Measurements from ENCODE around the gene PTPRD. TPM values are rescaled to one million over a fixed set of nuclear protein-coding genes. Genes with fewer than 3 reads are reported as not detected.

Gene PTPRD
- total and polyA plus RNA-seq, 3 experiments from 2014 or later, result 0.02 to 0.04 TPM; not detected in 1

DNA sequence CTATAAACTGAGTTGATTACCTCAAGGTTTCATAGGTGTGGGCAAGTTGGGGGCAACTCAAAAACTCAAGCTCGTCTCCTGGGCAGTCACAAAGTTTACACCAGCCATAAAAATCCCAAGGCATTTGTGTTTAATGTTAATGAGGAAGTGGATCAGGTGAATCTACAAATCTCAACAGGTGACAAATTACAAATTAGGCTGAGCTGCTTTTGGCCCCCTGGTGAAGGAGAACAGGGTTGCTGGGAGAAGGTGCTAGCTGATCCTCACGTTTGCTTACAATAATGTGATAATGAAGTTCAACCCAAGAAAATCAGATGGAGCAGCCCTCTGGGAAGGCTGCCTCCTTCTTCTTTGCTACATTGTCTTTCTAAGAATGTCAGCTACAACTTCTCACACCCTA is 2324.8 kb downstream of the PTPRD start:
- Histone ChIP-seq H3K4me1 (ENCODE audit: insufficient read depth, low read length) (no peaks in the 10 kb centered on the region), H3K4me3 (ENCODE audit: low read length) (no peak overlapping the region), H3K27me3 (ENCODE audit: insufficient read depth, low read length, poor library complexity, severe bottlenecking) (no peaks in the 10 kb centered on the region), H3K27ac (ENCODE audit: low read depth, low read length) (no peak overlapping the region), H3K36me3 (ENCODE audit: insufficient read depth, low read length) (no peaks in the 10 kb centered on the region), H3K9me3 (ENCODE audit: low read length) (no peaks in the 10 kb centered on the region)
- no peak for DNase-seq
- no peaks in the 10 kb centered on the region for H3K36me3 Mint-ChIP-seq
- ChIA-PET CTCF (no interaction called here), POLR2A (no interaction called here)
- no peaks in the 10 kb centered on the region for H3K9me3 Mint-ChIP-seq
- H3K4me1 Mint-ChIP-seq, result no peaks in the 10 kb centered on the region
- H3K27me3 Mint-ChIP-seq, result peaks cover 0 to 12% of the 10 kb centered on the region in 2 donors
- no peak overlapping the region for H3K27ac Mint-ChIP-seq
- H3K4me3 Mint-ChIP-seq, result no peak overlapping the region

DNA sequence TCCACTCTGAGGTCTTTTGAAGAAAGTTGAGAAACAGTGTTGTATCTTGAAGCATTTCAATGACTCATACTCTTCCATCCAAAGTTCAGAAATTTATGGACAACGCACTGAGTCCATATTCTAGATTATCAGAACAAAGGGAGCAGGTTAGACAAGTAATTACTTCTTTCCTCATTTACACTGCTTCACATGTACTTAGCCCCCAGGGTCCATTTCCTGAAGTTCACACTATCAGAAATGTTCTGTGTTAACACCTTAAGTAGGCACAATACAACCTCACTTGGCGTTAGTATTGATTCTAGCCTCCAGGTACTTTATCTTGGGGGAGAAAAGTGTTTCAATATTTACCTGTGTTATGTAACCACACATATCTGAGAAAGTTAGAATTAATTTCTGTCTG is 2325.3 kb downstream of the PTPRD start:
- Histone ChIP-seq H3K36me3 (ENCODE audit: insufficient read depth, low read length) (no peaks in the 10 kb centered on the region), H3K4me3 (ENCODE audit: low read length) (no peak overlapping the region), H3K27me3 (ENCODE audit: insufficient read depth, low read length, poor library complexity, severe bottlenecking) (no peaks in the 10 kb centered on the region), H3K4me1 (ENCODE audit: insufficient read depth, low read length) (no peaks in the 10 kb centered on the region), H3K9me3 (ENCODE audit: low read length) (no peaks in the 10 kb centered on the region), H3K27ac (ENCODE audit: low read depth, low read length) (no peak overlapping the region)
- ChIA-PET POLR2A (no interaction called here), CTCF (no interaction called here)
- DNase-seq, result no peak
- Mint-ChIP-seq H3K27me3 (peaks cover 0 to 12% of the 10 kb centered on the region in 2 donors), H3K36me3 (no peaks in the 10 kb centered on the region), H3K4me3 (no peak overlapping the region), H3K27ac (no peak overlapping the region), H3K9me3 (no peaks in the 10 kb centered on the region), H3K4me1 (no peaks in the 10 kb centered on the region)

DNA sequence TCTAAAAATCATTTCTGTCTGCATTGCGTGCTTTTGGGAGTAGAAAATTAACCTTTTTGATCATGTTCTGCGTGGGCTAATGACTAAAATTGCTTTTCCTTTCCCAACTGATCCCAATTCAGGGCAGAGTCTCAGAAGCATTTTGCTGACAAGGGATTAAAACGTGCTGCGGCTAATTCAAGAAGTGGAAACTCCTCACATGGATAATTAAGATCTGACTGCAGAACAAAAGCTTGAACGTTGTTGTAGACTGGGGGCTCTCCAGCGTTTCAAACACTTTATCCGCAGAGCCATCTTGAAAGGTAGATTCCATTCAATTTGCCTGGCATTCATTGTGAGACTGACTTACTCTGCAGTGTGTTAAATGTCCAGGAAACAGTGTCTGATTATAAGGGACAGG is 2327.9 kb downstream of the PTPRD start:
- no peaks in the 10 kb centered on the region for H3K9me3 ChIP-seq (ENCODE audit: low read length)
- CTCF ChIA-PET, result no interaction called here
- no peaks in the 10 kb centered on the region for H3K4me1 ChIP-seq (ENCODE audit: insufficient read depth, low read length)
- Mint-ChIP-seq H3K27me3 (peaks cover 0 to 12% of the 10 kb centered on the region in 2 donors), H3K9me3 (no peaks in the 10 kb centered on the region), H3K4me1 (no peaks in the 10 kb centered on the region), H3K36me3 (no peaks in the 10 kb centered on the region), H3K4me3 (no peak overlapping the region), H3K27ac (no peak overlapping the region)
- no peaks in the 10 kb centered on the region for H3K27me3 ChIP-seq (ENCODE audit: insufficient read depth, low read length, poor library complexity, severe bottlenecking)
- no peak overlapping the region for H3K4me3 ChIP-seq (ENCODE audit: low read length)
- no peak for DNase-seq
- H3K36me3 ChIP-seq (ENCODE audit: insufficient read depth, low read length), result no peaks in the 10 kb centered on the region
- POLR2A ChIA-PET, result no interaction called here
- no peak overlapping the region for H3K27ac ChIP-seq (ENCODE audit: low read depth, low read length)

DNA sequence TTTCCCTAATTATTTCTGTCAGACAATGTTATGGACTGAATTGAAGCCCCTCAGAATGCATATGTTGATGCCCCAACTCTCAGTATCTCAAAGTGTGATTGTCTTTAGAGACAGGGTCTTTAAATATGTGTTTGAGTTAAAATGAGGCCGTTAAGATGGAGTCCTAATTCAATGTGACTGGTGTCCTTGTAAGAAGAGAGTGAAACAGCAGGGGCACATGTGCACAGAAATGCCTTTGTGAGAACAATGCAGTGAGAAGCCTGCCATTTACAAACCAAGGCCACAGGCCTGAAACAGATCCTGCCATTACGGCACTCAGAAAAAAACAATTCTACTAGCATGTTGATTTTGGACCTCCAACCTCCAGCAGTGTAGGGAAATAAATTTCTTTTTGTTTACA is 2330.3 kb downstream of the PTPRD start:
- CTCF ChIA-PET, result no interaction called here
- H3K4me1 Mint-ChIP-seq, result no peaks in the 10 kb centered on the region
- POLR2A ChIA-PET, result no interaction called here

DNA sequence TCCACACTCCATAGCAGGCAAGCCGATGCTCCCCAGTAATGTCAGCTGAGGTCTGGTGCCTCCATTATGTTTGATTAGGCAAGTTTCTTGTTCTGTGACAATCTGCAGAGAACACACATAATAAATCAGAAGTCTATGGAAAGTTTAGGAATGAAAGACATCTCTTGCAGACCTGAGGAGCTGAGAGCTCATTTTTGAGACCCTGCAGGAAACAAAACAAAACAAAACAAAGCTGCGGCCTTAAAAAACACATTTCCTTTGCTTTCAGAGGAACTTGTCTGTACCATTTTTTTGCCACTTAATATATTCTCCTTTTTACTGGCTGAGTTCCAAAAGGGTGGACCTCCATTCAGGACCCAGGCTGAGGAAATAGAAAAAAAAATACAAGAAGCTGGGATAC is 2332.0 kb downstream of the PTPRD start:
- H3K4me3 Mint-ChIP-seq, result no peak overlapping the region
- POLR2A ChIA-PET, result no interaction called here

More for the DNA sequence above, 2330.3 kb downstream of the PTPRD start:
- Histone ChIP-seq H3K9me3 (ENCODE audit: low read length) (no peaks in the 10 kb centered on the region), H3K27me3 (ENCODE audit: insufficient read depth, low read length, poor library complexity, severe bottlenecking) (no peaks in the 10 kb centered on the region), H3K27ac (ENCODE audit: low read depth, low read length) (no peak overlapping the region), H3K4me3 (ENCODE audit: low read length) (no peak overlapping the region), H3K36me3 (ENCODE audit: insufficient read depth, low read length) (no peaks in the 10 kb centered on the region), H3K4me1 (ENCODE audit: insufficient read depth, low read length) (no peaks in the 10 kb centered on the region)
- Mint-ChIP-seq H3K27ac (peak overlapping the region in 1 of 8 donors; percentile 12), H3K9me3 (no peaks in the 10 kb centered on the region), H3K36me3 (peaks cover 0 to 2% (median 0%) of the 10 kb centered on the region in 3 donors), H3K27me3 (peaks cover 0 to 12% of the 10 kb centered on the region in 2 donors), H3K4me3 (no peak overlapping the region)
- no peak for DNase-seq

DNA sequence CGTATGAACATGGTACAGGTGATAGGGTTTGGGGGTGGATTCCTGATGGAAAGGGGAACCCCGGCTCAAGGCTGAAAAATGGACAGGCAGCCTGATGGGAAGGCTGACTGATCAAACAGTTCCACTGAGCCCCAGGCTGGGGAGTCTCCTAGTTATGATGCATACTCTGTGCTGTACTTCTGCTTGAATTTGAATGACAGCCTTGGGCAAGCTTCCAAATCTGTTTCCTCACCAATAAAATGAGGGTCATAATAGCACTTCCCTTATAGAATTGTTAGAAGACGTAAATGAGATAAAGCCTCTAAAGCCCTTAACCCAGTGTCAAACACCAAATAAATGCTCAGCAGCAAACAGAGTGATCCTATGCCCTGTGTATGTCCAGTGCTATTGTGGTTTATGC is 2334.8 kb downstream of the PTPRD start:
- Mint-ChIP-seq H3K27ac (no peak overlapping the region), H3K4me1 (no peaks in the 10 kb centered on the region), H3K36me3 (peaks cover 0 to 13% (median 0%) of the 10 kb centered on the region in 3 donors), H3K4me3 (no peak overlapping the region), H3K9me3 (peaks cover 2 to 17% (median 10%) of the 10 kb centered on the region in 5 donors), H3K27me3 (no peaks in the 10 kb centered on the region)
- ChIA-PET POLR2A (no interaction called here), CTCF (no interaction called here)
- DNase-seq, result no peak
- H3K27ac ChIP-seq (ENCODE audit: low read depth, low read length), result no peak overlapping the region
- H3K9me3 ChIP-seq (ENCODE audit: low read length), result no peaks in the 10 kb centered on the region
- H3K4me3 ChIP-seq (ENCODE audit: low read length), result no peak overlapping the region
- no peaks in the 10 kb centered on the region for H3K36me3 ChIP-seq (ENCODE audit: insufficient read depth, low read length)
- no peaks in the 10 kb centered on the region for H3K4me1 ChIP-seq (ENCODE audit: insufficient read depth, low read length)
- no peaks in the 10 kb centered on the region for H3K27me3 ChIP-seq (ENCODE audit: insufficient read depth, low read length, poor library complexity, severe bottlenecking)

More for the DNA sequence above, 2332.0 kb downstream of the PTPRD start:
- H3K36me3 ChIP-seq (ENCODE audit: insufficient read depth, low read length), result no peaks in the 10 kb centered on the region
- Mint-ChIP-seq H3K9me3 (peaks cover 2 to 10% (median 7%) of the 10 kb centered on the region in 5 donors), H3K27me3 (peaks cover 0 to 8% of the 10 kb centered on the region in 2 donors), H3K4me1 (no peaks in the 10 kb centered on the region), H3K36me3 (peaks cover 0 to 8% (median 0%) of the 10 kb centered on the region in 3 donors), H3K27ac (peak overlapping the region in 1 of 8 donors; percentile 15)
- no peak overlapping the region for H3K27ac ChIP-seq (ENCODE audit: low read depth, low read length)
- no peaks in the 10 kb centered on the region for H3K27me3 ChIP-seq (ENCODE audit: insufficient read depth, low read length, poor library complexity, severe bottlenecking)
- no peaks in the 10 kb centered on the region for H3K9me3 ChIP-seq (ENCODE audit: low read length)
- no peaks in the 10 kb centered on the region for H3K4me1 ChIP-seq (ENCODE audit: insufficient read depth, low read length)
- DNase-seq, result no peak
- CTCF ChIA-PET, result no interaction called here
- no peak overlapping the region for H3K4me3 ChIP-seq (ENCODE audit: low read length)

DNA sequence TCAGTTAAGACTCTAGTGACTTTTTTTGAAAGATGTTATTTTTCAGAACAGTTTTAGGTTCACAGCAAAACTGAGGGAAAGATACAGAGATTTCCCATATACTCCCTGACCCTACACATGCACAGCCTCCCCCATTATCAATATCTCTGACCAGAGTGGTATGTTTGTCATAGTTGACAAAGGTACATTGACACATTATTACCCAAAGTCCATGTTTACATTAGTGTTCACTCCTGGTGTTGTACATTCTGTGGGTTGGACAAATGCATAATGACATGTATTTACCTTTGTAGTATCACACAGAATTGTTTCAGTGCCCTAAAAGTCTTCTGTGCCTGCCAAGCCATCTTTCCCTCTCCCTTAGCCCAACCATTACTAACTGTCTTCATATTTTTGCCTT is 2342.6 kb downstream of the PTPRD start:
- no peaks in the 10 kb centered on the region for H3K9me3 ChIP-seq (ENCODE audit: low read length)
- H3K9me3 Mint-ChIP-seq, result peaks cover 0 to 9% (median 0%) of the 10 kb centered on the region in 5 donors
- no peaks in the 10 kb centered on the region for H3K27me3 ChIP-seq (ENCODE audit: insufficient read depth, low read length, poor library complexity, severe bottlenecking)
- H3K4me3 Mint-ChIP-seq, result no peak overlapping the region
- CTCF ChIA-PET, result no interaction called here
- no peaks in the 10 kb centered on the region for H3K4me1 ChIP-seq (ENCODE audit: insufficient read depth, low read length)
- H3K36me3 Mint-ChIP-seq, result peaks cover 0 to 5% (median 0%) of the 10 kb centered on the region in 3 donors
- H3K27ac Mint-ChIP-seq, result no peak overlapping the region
- no peaks in the 10 kb centered on the region for H3K36me3 ChIP-seq (ENCODE audit: insufficient read depth, low read length)
- H3K27ac ChIP-seq (ENCODE audit: low read depth, low read length), result no peak overlapping the region
- DNase-seq, result no peak
- H3K27me3 Mint-ChIP-seq, result no peaks in the 10 kb centered on the region
- no peak overlapping the region for H3K4me3 ChIP-seq (ENCODE audit: low read length)
- POLR2A ChIA-PET, result no interaction called here
- H3K4me1 Mint-ChIP-seq, result no peaks in the 10 kb centered on the region

DNA sequence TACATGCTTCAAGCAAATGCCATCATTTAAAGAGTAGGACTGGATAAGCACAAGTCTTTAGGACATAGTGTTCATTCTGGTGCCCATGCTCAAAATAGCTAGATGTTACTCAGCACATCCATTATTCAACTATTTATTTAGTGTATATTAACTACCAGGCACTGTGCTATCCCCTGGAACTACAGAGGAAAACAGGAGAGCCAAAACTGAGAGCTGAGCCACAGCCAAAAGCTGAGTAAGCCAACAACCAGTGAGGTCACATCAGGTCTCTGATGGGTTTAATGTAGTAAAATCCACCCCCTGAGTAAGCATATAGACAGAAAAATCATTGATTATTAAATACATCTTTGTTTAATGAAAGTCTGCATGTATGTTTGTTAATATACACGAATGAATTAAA is 2343.9 kb downstream of the PTPRD start:
- Mint-ChIP-seq H3K27me3 (peaks cover 0 to 2% of the 10 kb centered on the region in 2 donors), H3K27ac (no peak overlapping the region), H3K4me3 (no peak overlapping the region), H3K4me1 (no peaks in the 10 kb centered on the region), H3K9me3 (no peaks in the 10 kb centered on the region), H3K36me3 (no peaks in the 10 kb centered on the region)
- ChIA-PET CTCF (no interaction called here), POLR2A (no interaction called here)
- no peaks in the 10 kb centered on the region for H3K27me3 ChIP-seq (ENCODE audit: insufficient read depth, low read length, poor library complexity, severe bottlenecking)
- no peak overlapping the region for H3K27ac ChIP-seq (ENCODE audit: low read depth, low read length)
- H3K9me3 ChIP-seq (ENCODE audit: low read length), result no peaks in the 10 kb centered on the region
- H3K4me1 ChIP-seq (ENCODE audit: insufficient read depth, low read length), result no peaks in the 10 kb centered on the region
- H3K36me3 ChIP-seq (ENCODE audit: insufficient read depth, low read length), result no peaks in the 10 kb centered on the region
- no peak for DNase-seq
- H3K4me3 ChIP-seq (ENCODE audit: low read length), result no peak overlapping the region
